ENCODE measurements around the gene WASHC4.

DNA sequence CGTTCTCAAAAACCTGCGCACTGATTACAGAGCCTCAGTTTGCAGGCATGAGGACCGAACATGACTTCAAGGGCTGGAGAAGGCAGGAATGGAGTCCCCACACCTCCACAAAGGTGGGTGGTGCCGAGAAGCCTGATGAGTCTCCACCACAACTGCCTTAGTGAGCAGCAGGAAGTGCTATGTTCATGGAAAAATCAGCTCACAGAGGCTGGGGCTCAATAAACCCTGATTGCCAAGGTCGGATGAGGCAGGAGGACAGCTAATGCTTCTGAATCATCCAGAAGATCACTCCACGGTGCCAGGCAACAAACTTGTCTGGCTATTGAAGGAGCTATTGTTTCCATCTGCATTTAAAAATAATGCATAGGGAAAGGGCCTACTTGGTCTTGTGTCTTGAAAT lies 97.4 kb downstream of the WASHC4 start:
- TF ChIP-seq, protein P1, sequence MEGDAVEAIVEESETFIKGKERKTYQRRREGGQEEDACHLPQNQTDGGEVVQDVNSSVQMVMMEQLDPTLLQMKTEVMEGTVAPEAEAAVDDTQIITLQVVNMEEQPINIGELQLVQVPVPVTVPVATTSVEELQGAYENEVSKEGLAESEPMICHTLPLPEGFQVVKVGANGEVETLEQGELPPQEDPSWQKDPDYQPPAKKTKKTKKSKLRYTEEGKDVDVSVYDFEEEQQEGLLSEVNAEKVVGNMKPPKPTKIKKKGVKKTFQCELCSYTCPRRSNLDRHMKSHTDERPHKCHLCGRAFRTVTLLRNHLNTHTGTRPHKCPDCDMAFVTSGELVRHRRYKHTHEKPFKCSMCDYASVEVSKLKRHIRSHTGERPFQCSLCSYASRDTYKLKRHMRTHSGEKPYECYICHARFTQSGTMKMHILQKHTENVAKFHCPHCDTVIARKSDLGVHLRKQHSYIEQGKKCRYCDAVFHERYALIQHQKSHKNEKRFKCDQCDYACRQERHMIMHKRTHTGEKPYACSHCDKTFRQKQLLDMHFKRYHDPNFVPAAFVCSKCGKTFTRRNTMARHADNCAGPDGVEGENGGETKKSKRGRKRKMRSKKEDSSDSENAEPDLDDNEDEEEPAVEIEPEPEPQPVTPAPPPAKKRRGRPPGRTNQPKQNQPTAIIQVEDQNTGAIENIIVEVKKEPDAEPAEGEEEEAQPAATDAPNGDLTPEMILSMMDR (IDR thresholded peaks at IDR 0.05; ENCODE audit: extremely low read depth in 1 of 2, insufficient read depth in 1 of 2, low read depth in 1 of 2, low read length in 2 of 2), result no peak
- TF ChIP-seq, protein P2, sequence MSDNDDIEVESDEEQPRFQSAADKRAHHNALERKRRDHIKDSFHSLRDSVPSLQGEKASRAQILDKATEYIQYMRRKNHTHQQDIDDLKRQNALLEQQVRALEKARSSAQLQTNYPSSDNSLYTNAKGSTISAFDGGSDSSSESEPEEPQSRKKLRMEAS (IDR thresholded peaks at IDR 0.05; ENCODE audit: insufficient read depth, insufficient read length), result no peak
- TF ChIP-seq FOS (IDR thresholded peaks at IDR 0.05; ENCODE audit: borderline replicate concordance, insufficient read depth, low read length) (no peak), POLR2A (IDR thresholded peaks at IDR 0.05; ENCODE audit: low read depth, low read length) (no peak), MYC (IDR thresholded peaks at IDR 0.05; ENCODE audit: low read depth, low read length) (no peak), GATA2 (IDR thresholded peaks at IDR 0.05; ENCODE audit: insufficient read depth, insufficient read length, low read depth, low read length) (no peak)
